ENCODE results near the gene KDM4B. TPM values are rescaled to one million over a fixed set of nuclear protein-coding genes. Genes with fewer than 3 reads are reported as not detected.

The KDM4B gene
- total and polyA plus RNA-seq, 9 of the 15 experiments (the other 6 are each of a cell fraction or from before 2014, with no cell fraction given): 0.21 to 29.9 (median 7.3) TPM

DNA sequence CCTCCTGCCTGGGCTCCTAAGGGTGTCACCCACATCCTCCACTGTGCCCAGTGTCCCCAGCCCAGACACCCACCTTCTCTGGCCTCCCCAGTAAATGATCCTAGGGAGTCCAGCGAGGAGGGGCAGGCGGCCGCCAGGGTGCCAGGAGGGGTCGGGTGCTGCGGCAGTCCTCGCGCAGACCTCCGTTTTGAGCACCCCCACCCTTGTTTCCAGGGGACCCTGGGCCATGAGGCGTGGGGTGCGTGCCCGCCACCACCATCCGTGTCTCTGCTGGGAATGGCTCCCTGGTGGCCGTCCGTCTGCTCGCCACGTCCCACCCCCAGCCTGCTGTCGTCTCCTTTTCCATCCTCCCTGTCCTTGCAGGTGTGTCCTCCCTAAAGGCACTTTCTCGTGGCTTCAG, 133.0 kb downstream of the KDM4B start:
- POLR2A ChIA-PET: no interaction called here
- Histone ChIP-seq H3K4me2 (ENCODE audit: insufficient read depth, low read length) (no peak overlapping the region), H3K4me3 (no peak overlapping the region), H4K20me1 (replicated peaks; ENCODE audit: control insufficient read depth, insufficient read depth, low read length) (0 out of 2 replicates have a peak, but pooled peaks cover 3% of the 10 kb centered on the region), H3K36me3 (ENCODE audit: control insufficient read depth, insufficient read depth, low read length) (peaks cover 8% of the 10 kb centered on the region; the same call in 2 of the 3 replicates), H3K9me1 (ENCODE audit: control insufficient read depth, insufficient read depth, low read length) (no peaks in the 10 kb centered on the region), H3K9me3 (replicated peaks; ENCODE audit: control insufficient read depth, insufficient read depth, low read depth, low read length) (peaks cover 15% of the 10 kb centered on the region), H2AFZ (ENCODE audit: low read depth, low read length) (no peak overlapping the region), H3K27ac (ENCODE audit: extremely low read depth, low read depth, low read length) (no peak overlapping the region), H3K9ac (ENCODE audit: insufficient read depth in 1 of 2, low read depth in 2 of 2, low read length in 2 of 2) (no peak overlapping the region), H3K4me1 (replicated peaks in 1 of 2; ENCODE audit: control insufficient read depth in 2 of 2, insufficient read depth in 2 of 2, low read length in 2 of 2) (peaks cover 0 to 15% of the 10 kb centered on the region in 2 experiments; a peak in 1 of 5 replicates), H3K27me3 (ENCODE audit: control insufficient read depth in 2 of 2, insufficient read depth in 2 of 2, low read length in 2 of 2) (no peaks in the 10 kb centered on the region), H3K79me2 (ENCODE audit: control insufficient read depth, insufficient read depth, low read length) (no peaks in the 10 kb centered on the region)
- peak; percentile 21; the same call in 1 of the 2 replicates for TF ChIP-seq POLR2G (IDR thresholded peaks at IDR 0.05; ENCODE audit: low read depth, low read length)
- no peak for TF ChIP-seq MXD1 (CRISPR knock-in tag; IDR thresholded peaks at IDR 0.05; ENCODE audit: borderline replicate concordance, poor library complexity, severe bottlenecking)
- no peak for TF ChIP-seq STAT5B (CRISPR knock-in tag; IDR thresholded peaks at IDR 0.05)
- no peak for FAIRE-seq
- intact Hi-C loops (cut with micrococcal nuclease): no loop called here
- 92% methylated on average over 4 of the region's 18 CpGs for WGBS (ENCODE audit: insufficient coverage, low coverage, missing lambda C conversion rate)
- BruUV-seq (replicated peaks): no TSS peak
- CTCF ChIA-PET (ENCODE audit: low intra/inter-chr PET ratio): interaction anchor here (0.6 kb wide), 1 partner anchor 227 kb away, joined by 3 read pairs; no protein-coding TSS in a partner anchor
- in situ Hi-C loops (cut with MboI): no loop called here
- DNase-seq (ENCODE audit: extremely low read depth in 1 of 4, low spot score in 3 of 4): no peak
- no peak for ATAC-seq

- H3K9me3 ChIP-seq (replicated peaks; ENCODE audit: control insufficient read depth, insufficient read depth, low read depth, low read length): peaks cover 15% of the 10 kb centered on the region
- FAIRE-seq: no peak
- no peak for TF ChIP-seq TEAD2 (tag; IDR thresholded peaks at IDR 0.05)
- no peak for TF ChIP-seq XRCC5 (IDR thresholded peaks at IDR 0.05; ENCODE audit: low read depth, low read length)
- no peak for TF ChIP-seq MEF2D (tag; conservative IDR thresholded peaks at IDR 0.05; ENCODE audit: low read depth)
- TF ChIP-seq CBFA2T2 (conservative IDR thresholded peaks at IDR 0.05): no peak
- no peaks in the 10 kb centered on the region for H3K9me1 ChIP-seq (ENCODE audit: control insufficient read depth, insufficient read depth, low read length)
- H3K79me2 ChIP-seq (ENCODE audit: control insufficient read depth, insufficient read depth, low read length): no peaks in the 10 kb centered on the region
- no peak for ATAC-seq
- intact Hi-C loops (cut with micrococcal nuclease) (no loop called here), in situ Hi-C loops (cut with MboI) (no loop called here)
- no TSS peak for BruUV-seq (replicated peaks)
- H3K36me3 ChIP-seq (ENCODE audit: control insufficient read depth, insufficient read depth, low read length): peaks cover 8% of the 10 kb centered on the region; the same call in 2 of the 3 replicates
- DNase-seq (ENCODE audit: extremely low read depth in 1 of 4, low spot score in 3 of 4): no peak
- H3K27ac ChIP-seq (ENCODE audit: extremely low read depth, low read depth, low read length): no peak overlapping the region
- no peak overlapping the region for H3K4me2 ChIP-seq (ENCODE audit: insufficient read depth, low read length)
- no peak overlapping the region for H2AFZ ChIP-seq (ENCODE audit: low read depth, low read length)
- no peak overlapping the region for H3K9ac ChIP-seq (ENCODE audit: insufficient read depth in 1 of 2, low read depth in 2 of 2, low read length in 2 of 2)
- H3K27me3 ChIP-seq (ENCODE audit: control insufficient read depth in 2 of 2, insufficient read depth in 2 of 2, low read length in 2 of 2): no peaks in the 10 kb centered on the region
- POLR2A ChIA-PET: no interaction called here
- peaks cover 0 to 18% of the 10 kb centered on the region in 2 experiments; a peak in 2 of 5 replicates for H3K4me1 ChIP-seq (replicated peaks in 1 of 2; ENCODE audit: control insufficient read depth in 2 of 2, insufficient read depth in 2 of 2, low read length in 2 of 2)
- H3K4me3 ChIP-seq: no peak overlapping the region
- 0 out of 2 replicates have a peak, but pooled peaks cover 6% of the 10 kb centered on the region for H4K20me1 ChIP-seq (replicated peaks; ENCODE audit: control insufficient read depth, insufficient read depth, low read length)
- WGBS (ENCODE audit: insufficient coverage, low coverage, missing lambda C conversion rate): 96% methylated on average over 12 of the region's 21 CpGs
- CTCF ChIA-PET (ENCODE audit: low intra/inter-chr PET ratio): no interaction called here
Measured at GRCh38 chr19:5102520-5102919, 133.6 kb downstream of the KDM4B start.
